GM19238 (cell line): ENCODE data around the gene OR2H1.

Experiments
- DNase-seq: peaks from one replicate; pipeline ENCODE4 v3.0.0; 2011; ENCODE audit warnings: low spot score; ENCODE audit not compliant: insufficient read length

Gene OR2H1

DNA sequence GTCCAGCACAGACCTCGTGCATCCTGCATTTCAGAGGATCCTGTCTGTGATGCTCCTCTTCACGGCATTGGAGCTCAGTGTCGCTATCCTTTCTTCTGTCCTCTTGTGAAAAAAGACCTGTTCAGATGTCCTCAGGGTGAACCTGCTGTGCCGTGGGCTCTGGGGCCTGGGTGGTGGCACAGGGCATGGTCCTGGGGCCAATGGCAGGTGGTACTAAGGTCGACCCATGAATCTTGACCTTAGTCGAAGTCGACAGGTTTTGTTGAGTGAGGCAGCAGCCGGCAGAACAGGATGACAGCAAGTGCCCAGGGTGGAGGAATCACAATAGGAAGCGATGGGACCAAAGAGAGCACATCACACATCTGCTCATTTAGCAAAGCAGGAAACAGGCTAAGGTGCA, 52.8 kb downstream of the OR2H1 start:
- no peak for DNase-seq

DNA sequence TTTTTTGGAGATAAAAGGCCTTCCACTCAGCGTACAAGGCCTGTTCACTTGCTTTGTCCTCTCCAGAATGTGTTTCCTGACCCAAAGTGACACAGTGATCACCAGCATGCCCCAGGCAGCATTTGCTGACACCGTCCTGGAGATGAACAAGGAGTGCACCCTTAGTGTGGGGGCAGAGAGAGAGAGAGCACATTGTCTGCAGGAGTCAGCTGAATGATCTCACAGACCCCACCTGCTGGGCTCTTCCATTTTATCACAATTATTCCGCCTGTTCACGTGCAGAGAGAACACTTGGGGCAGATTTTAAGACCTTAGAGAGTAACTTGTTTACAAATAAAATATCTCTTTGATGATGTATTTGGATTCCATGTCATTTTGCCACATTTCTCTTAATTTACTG, 53.2 kb downstream of the OR2H1 start:
- DNase-seq, result no peak

DNA sequence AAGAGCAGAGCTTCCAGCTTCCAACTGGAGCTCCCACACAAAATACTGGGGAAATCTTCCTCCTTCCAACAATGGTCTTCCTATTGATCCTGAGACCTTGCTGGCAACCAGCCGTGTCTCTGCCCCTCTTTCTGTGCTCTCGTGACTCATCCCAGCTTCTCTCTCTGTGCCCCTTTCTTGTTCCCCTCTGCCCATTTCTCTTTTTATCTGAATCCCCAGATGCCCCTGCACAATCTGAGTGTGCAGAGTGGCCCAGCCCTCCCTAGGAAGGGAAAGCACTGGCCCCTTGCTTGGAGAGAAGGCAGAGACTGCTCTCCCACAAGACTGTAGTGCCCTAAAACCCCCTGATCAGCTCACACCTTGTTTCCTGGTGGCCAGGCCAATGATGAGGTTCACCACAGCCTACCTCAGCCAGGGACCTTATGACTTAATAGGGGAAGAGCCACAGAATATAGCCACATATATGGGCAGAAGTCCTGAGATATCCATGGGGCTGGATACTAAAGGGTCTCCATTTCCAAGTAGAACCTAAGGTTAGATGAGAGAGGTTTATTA, 53.9 kb downstream of the OR2H1 start:
- no peak for DNase-seq
